IPS-NIHi11 (cell line): ENCODE measurements around the gene GJB2.

ENCODE experiments used
- DNase-seq: peaks from one replicate; pipeline ENCODE4 v3.0.0; 2012; ENCODE audit warnings: mixed read lengths, low spot score

GJB2 gene

GRCh38 chr13:20192836-20193161 is at the start of gene GJB2:
Gene GJB2 (minus strand): TSS chr13:20192938. CDS start chr13:20189581, 3,357 bp downstream.
- DNase-seq, result peak; percentile 53

GRCh38 chr13:20241593-20241992 is 48.9 kb upstream of the GJB2 start:
- no peak for DNase-seq

GRCh38 chr13:20239748-20240147 is 47.0 kb upstream of the GJB2 start:
- no peak for DNase-seq

- DNase-seq, result no peak
These were observed 40.0 kb upstream of the GJB2 start for GRCh38 chr13:20232556-20233277.

- peak; percentile 90 for DNase-seq
These were observed 39.3 kb upstream of the GJB2 start, which contains the start of gene GJB6 for GRCh38 chr13:20231839-20232555. Gene GJB6 (minus strand): TSS chr13:20232319. CDS start chr13:20223480, 8,839 bp downstream.

- DNase-seq, result no peak
These were observed 38.4 kb upstream of the GJB2 start for GRCh38 chr13:20230913-20231838.

- no peak for DNase-seq
These were observed 35.0 kb upstream of the GJB2 start for GRCh38 chr13:20227730-20228129.

- DNase-seq, result no peak
These were observed 34.5 kb upstream of the GJB2 start for GRCh38 chr13:20227288-20227687.

- no peak for DNase-seq
These were observed 29.8 kb upstream of the GJB2 start for GRCh38 chr13:20222553-20222952.

- no peak for DNase-seq
These were observed 29.0 kb upstream of the GJB2 start for GRCh38 chr13:20221772-20222171.

GRCh38 chr13:20219577-20219976 is 26.8 kb upstream of the GJB2 start:
- DNase-seq, result no peak

GRCh38 chr13:20217168-20217567 is 24.4 kb upstream of the GJB2 start:
- no peak for DNase-seq

- no peak for DNase-seq
These were observed 17.2 kb upstream of the GJB2 start for GRCh38 chr13:20209948-20210347.

GRCh38 chr13:20206698-20207235 is 14.0 kb upstream of the GJB2 start:
- no peak for DNase-seq

- no peak for DNase-seq
These were observed 13.4 kb upstream of the GJB2 start for GRCh38 chr13:20206065-20206697.

GRCh38 chr13:20198781-20199180 is 6.0 kb upstream of the GJB2 start:
- DNase-seq, result no peak

GRCh38 chr13:20197361-20197834 is 4.7 kb upstream of the GJB2 start:
- peak; percentile 66 for DNase-seq

- no peak for DNase-seq
These were observed 3.1 kb upstream of the GJB2 start for GRCh38 chr13:20195801-20196200.

GRCh38 chr13:20193907-20194631 is 1.3 kb upstream of the GJB2 start:
- DNase-seq, result no peak

- DNase-seq, result no peak
These were observed 596 bp upstream of the GJB2 start for GRCh38 chr13:20193162-20193906.
